ENCODE results near the gene EPB41L5. TPM values are rescaled to one million over a fixed set of nuclear protein-coding genes. Genes with fewer than 3 reads are reported as not detected.

Gene EPB41L5
- total and polyA plus RNA-seq, 11 donors, result 3.1 to 16.9 (median 9.8) TPM

GRCh38 chr2:120077896-120078295 lies 65.0 kb downstream of the EPB41L5 start:
- H3K27ac ChIP-seq, result no peak overlapping the region
- no peak overlapping the region for H3K4me3 ChIP-seq
- H3K27me3 ChIP-seq, result no peaks in the 10 kb centered on the region
- no peak for DNase-seq
- peaks cover 0 to 40% (median 0%) of the 10 kb centered on the region in 9 donors for H3K36me3 ChIP-seq
- ATAC-seq, result no peak
- WGBS, 4 donors, result 73 to 78% (median 76%) methylated on average over 3 of the region's 3 CpGs
- intact Hi-C loops (cut with DNase I), result no loop called here
- no peak for TF ChIP-seq CTCF (IDR thresholded peaks at IDR 0.05)
- TF ChIP-seq POLR2A (IDR thresholded peaks at IDR 0.05), result no peak
- H3K4me1 ChIP-seq, result peaks cover 0 to 5% (median 0%) of the 10 kb centered on the region in 12 donors
- no peaks in the 10 kb centered on the region for H3K9me3 ChIP-seq

- Histone ChIP-seq H3K27me3 (no peaks in the 10 kb centered on the region), H3K36me3 (peaks cover 0 to 43% (median 0%) of the 10 kb centered on the region in 9 donors), H3K27ac (no peak overlapping the region), H3K4me3 (no peak overlapping the region), H3K4me1 (peaks cover 0 to 5% (median 0%) of the 10 kb centered on the region in 12 donors), H3K9me3 (no peaks in the 10 kb centered on the region)
- ATAC-seq (peak in 1 of 4 donors; percentile 49), DNase-seq (no peak)
- intact Hi-C loops (cut with DNase I), result no loop called here
- TF ChIP-seq CTCF (IDR thresholded peaks at IDR 0.05), result no peak
- WGBS, 4 donors, result 60 to 78% (median 68%) methylated on average over 2 of the region's 2 CpGs
These were observed 66.8 kb downstream of the EPB41L5 start for GRCh38 chr2:120079647-120080046.

- Histone ChIP-seq H3K27ac (no peak overlapping the region), H3K36me3 (peaks cover 0 to 74% (median 9%) of the 10 kb centered on the region in 9 donors)
These were observed 78.6 kb downstream of the EPB41L5 start for GRCh38 chr2:120091436-120091835.

GRCh38 chr2:120094795-120095194 lies 81.9 kb downstream of the EPB41L5 start:
- 86 to 98% (median 94%) methylated on average over 1 of the region's 1 CpG for WGBS, 4 donors
- no peak for TF ChIP-seq CTCF (IDR thresholded peaks at IDR 0.05)
- no peak for TF ChIP-seq POLR2A (IDR thresholded peaks at IDR 0.05)
- Histone ChIP-seq H3K36me3 (peaks cover 0 to 57% (median 6%) of the 10 kb centered on the region in 9 donors), H3K27ac (no peak overlapping the region), H3K27me3 (no peaks in the 10 kb centered on the region), H3K9me3 (no peaks in the 10 kb centered on the region), H3K4me1 (no peaks in the 10 kb centered on the region), H3K4me3 (no peak overlapping the region)
- intact Hi-C loops (cut with DNase I), result no loop called here
- DNase-seq (no peak), ATAC-seq (no peak)

More at GRCh38 chr2:120091436-120091835, 78.6 kb downstream of the EPB41L5 start:
- Histone ChIP-seq H3K9me3 (no peaks in the 10 kb centered on the region), H3K4me1 (no peaks in the 10 kb centered on the region), H3K4me3 (no peak overlapping the region), H3K27me3 (no peaks in the 10 kb centered on the region)
- intact Hi-C loops (cut with DNase I), result no loop called here
- ATAC-seq (no peak), DNase-seq (no peak)
- WGBS, 4 donors, result 94 to 97% (median 96%) methylated on average over 3 of the region's 3 CpGs
- no peak for TF ChIP-seq CTCF (IDR thresholded peaks at IDR 0.05)
- TF ChIP-seq POLR2A (IDR thresholded peaks at IDR 0.05), result no peak
